Activated naive CD8-positive, alpha-beta T cell (primary cell): Measurements from ENCODE around the gene POLN.
A peak's percentile ranks its signal among the peaks of the same experiment; 100 is the strongest.

Experiments
- H3K27ac Mint-ChIP-seq: one replicate; pipeline ENCODE4 v1.8.0; 2021; ENCODE audit warnings: mixed read lengths
- H3K27me3 Mint-ChIP-seq: one replicate; pipeline ENCODE4 v1.8.0; 2021; ENCODE audit warnings: mixed read lengths
- H3K36me3 Mint-ChIP-seq: one replicate; pipeline ENCODE4 v1.8.0; 2021; ENCODE audit warnings: mixed read lengths
- H3K4me1 Mint-ChIP-seq: one replicate; pipeline ENCODE4 v1.8.0; 2021; ENCODE audit warnings: low read depth, mixed read lengths
- H3K4me3 Mint-ChIP-seq: one replicate; pipeline ENCODE4 v1.8.0; 2021; ENCODE audit warnings: mild to moderate bottlenecking, mixed read lengths
- H3K9me3 Mint-ChIP-seq: one replicate; pipeline ENCODE4 v1.8.0; 2021; ENCODE audit warnings: low read depth, mixed read lengths

The POLN gene

GRCh38 chr4:2241410-2242353 lies at the start of gene POLN, which contains the start of gene HAUS3:
Gene POLN (minus strand): TSS chr4:2242121. CDS start chr4:2229231, 12,890 bp downstream.
Gene HAUS3 (minus strand): TSS chr4:2242121. CDS start chr4:2240946, 1,175 bp downstream.
- Mint-ChIP-seq H3K9me3 (no peaks in the 10 kb centered on the region), H3K27me3 (no peaks in the 10 kb centered on the region), H3K27ac (peak within 1 kb of the TSS; percentile 84), H3K4me1 (peaks cover 54% of the 10 kb centered on the region), H3K36me3 (peaks cover 12% of the 10 kb centered on the region), H3K4me3 (peak within 1 kb of the TSS; percentile 92)

DNA sequence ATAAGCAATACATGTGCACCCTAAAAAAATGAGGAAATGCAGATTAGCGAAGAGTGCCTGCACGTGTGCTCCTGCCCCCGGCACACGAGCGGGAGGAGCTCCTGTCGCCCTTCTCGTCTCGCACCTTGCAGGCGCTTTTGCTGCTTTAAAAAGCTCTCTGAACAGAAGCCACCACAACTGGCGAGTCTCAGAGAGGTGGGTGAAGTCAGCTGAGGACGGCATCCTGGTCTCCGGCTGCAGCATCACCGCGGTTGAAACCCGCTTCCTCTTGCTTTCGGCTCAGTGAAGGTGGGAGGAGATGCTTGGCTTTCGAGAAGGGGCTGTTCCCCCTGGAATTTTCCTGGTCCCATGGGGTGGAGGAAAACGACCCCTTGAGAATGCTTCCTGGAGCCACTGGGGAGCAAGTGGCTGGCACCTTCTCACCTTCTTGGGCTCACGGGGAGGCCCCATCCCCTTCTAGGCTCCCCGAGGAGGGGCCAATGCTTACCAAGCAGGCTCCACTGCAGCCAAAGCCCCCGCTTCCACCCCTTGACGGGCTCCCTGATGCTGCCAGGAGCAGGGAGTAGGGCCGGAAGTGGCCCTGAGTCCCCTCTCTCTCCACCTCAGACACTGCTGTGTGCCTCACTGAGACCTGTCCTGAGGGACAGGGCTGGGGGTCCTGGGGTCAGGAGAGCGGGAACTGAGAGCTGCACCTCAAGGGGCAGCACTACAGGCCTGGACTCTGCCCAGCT lies 49.2 kb upstream of the POLN start:
- peak overlapping the region; percentile 88 for H3K27ac Mint-ChIP-seq
- H3K36me3 Mint-ChIP-seq, result peaks cover 2% of the 10 kb centered on the region
- peaks cover 53% of the 10 kb centered on the region for H3K4me1 Mint-ChIP-seq
- peak overlapping the region; percentile 65 for H3K4me3 Mint-ChIP-seq
- no peaks in the 10 kb centered on the region for H3K27me3 Mint-ChIP-seq
- no peaks in the 10 kb centered on the region for H3K9me3 Mint-ChIP-seq

DNA sequence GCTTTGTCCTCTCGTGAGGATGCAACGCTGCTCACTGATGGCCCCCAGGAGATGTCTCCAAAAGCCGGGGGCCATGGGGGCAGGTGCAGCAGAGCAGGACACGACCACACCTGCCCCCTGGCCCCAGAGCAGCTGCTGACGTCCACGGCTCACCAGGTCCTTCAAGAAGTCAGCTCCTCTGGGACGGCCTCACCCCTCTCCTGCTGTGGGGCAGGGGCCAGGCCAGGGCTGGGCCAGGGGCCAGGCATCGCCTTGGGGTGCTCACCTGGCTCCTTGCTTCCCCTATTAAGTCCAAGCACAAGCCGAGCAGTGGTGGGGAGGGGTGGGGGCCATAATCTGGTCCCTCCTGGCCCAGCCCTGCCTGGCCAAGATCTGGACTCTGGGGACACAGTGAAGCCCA lies 48.6 kb upstream of the POLN start:
- peak overlapping the region; percentile 88 for H3K27ac Mint-ChIP-seq
- no peaks in the 10 kb centered on the region for H3K27me3 Mint-ChIP-seq
- peak overlapping the region; percentile 65 for H3K4me3 Mint-ChIP-seq

DNA sequence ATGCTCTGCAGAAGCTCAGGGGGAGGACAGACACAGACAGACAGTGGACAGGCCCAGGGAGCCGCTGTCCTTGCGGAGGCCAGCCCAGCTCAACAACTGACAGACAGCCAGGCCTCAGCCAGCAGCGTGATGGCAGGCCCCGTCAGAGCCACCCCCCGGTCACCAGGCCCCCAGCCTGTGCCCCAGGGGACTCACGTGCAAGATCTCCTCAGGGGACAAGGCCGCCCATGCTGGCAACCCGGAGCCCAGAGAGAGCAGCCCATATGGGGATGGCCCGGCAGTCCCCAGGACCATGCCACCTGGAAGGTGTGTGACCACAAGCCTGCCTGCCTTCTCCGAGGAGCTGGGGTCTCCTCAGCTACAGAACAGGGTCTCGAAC lies 48.0 kb upstream of the POLN start:
- H3K4me1 Mint-ChIP-seq, result peaks cover 48% of the 10 kb centered on the region
- no peak overlapping the region for H3K4me3 Mint-ChIP-seq
- H3K9me3 Mint-ChIP-seq, result no peaks in the 10 kb centered on the region

More for the DNA sequence above, 48.6 kb upstream of the POLN start:
- H3K36me3 Mint-ChIP-seq, result peaks cover 2% of the 10 kb centered on the region
- peaks cover 48% of the 10 kb centered on the region for H3K4me1 Mint-ChIP-seq
- H3K9me3 Mint-ChIP-seq, result no peaks in the 10 kb centered on the region

GRCh38 chr4:2289311-2289954 lies 47.5 kb upstream of the POLN start:
- H3K4me1 Mint-ChIP-seq, result peaks cover 47% of the 10 kb centered on the region
- no peaks in the 10 kb centered on the region for H3K9me3 Mint-ChIP-seq
- no peak overlapping the region for H3K4me3 Mint-ChIP-seq
- no peaks in the 10 kb centered on the region for H3K27me3 Mint-ChIP-seq
- no peak overlapping the region for H3K27ac Mint-ChIP-seq
- H3K36me3 Mint-ChIP-seq, result peaks cover 2% of the 10 kb centered on the region

More for the DNA sequence above, 48.0 kb upstream of the POLN start:
- peaks cover 2% of the 10 kb centered on the region for H3K36me3 Mint-ChIP-seq
- no peaks in the 10 kb centered on the region for H3K27me3 Mint-ChIP-seq
- no peak overlapping the region for H3K27ac Mint-ChIP-seq

DNA sequence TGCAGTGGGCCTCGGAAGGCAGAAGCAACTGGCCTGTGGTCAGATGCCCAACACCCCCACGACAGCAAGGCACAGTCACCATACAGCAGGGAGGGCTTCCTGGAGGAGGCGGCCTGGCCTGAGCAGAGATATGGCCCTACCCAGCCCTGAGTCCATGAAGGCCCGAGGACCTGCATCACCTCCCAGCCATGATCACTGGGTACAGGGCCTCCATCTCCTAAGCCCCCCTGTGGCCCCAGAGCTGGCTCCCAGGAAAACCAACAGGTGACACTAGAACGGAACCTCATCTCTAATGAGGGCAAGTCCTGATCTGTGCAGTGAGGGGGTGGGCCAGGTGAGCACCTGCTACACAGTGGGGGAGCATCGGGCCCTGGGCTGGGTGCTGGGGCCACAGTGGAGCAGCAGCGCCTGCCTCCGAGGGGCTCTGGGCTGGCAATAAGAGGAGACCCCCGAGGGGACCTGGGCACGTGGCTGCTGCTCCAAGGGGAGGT lies 46.2 kb upstream of the POLN start:
- H3K36me3 Mint-ChIP-seq, result no peaks in the 10 kb centered on the region
- no peaks in the 10 kb centered on the region for H3K27me3 Mint-ChIP-seq
- H3K27ac Mint-ChIP-seq, result no peak overlapping the region
- H3K4me3 Mint-ChIP-seq, result no peak overlapping the region
- H3K9me3 Mint-ChIP-seq, result no peaks in the 10 kb centered on the region
- H3K4me1 Mint-ChIP-seq, result peaks cover 43% of the 10 kb centered on the region

DNA sequence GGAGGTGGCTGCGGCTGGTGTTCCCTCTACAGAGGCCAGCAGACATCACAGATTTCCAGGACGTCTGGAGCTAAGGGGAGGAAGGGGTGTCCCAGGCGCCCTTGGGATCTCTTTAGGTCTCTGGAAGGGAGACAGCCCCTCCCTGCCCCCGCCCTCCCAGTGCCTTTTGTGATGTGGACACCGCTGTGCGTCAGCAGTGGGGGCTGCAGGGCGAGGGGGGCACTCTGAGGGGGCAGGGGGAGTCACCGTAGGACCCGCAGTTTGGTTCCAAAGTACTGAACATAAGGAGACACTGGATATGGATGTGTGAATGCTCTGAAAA lies 45.6 kb upstream of the POLN start:
- H3K27me3 Mint-ChIP-seq, result no peaks in the 10 kb centered on the region
- H3K27ac Mint-ChIP-seq, result no peak overlapping the region
- H3K9me3 Mint-ChIP-seq, result no peaks in the 10 kb centered on the region
- H3K4me3 Mint-ChIP-seq, result no peak overlapping the region
- H3K36me3 Mint-ChIP-seq, result no peaks in the 10 kb centered on the region
- peaks cover 42% of the 10 kb centered on the region for H3K4me1 Mint-ChIP-seq

GRCh38 chr4:2286904-2287593 lies 45.1 kb upstream of the POLN start:
- no peak overlapping the region for H3K27ac Mint-ChIP-seq
- no peak overlapping the region for H3K4me3 Mint-ChIP-seq
- no peaks in the 10 kb centered on the region for H3K36me3 Mint-ChIP-seq
- H3K9me3 Mint-ChIP-seq, result no peaks in the 10 kb centered on the region
- no peaks in the 10 kb centered on the region for H3K27me3 Mint-ChIP-seq
- peaks cover 42% of the 10 kb centered on the region for H3K4me1 Mint-ChIP-seq

GRCh38 chr4:2285613-2286381 lies 43.9 kb upstream of the POLN start:
- no peak overlapping the region for H3K4me3 Mint-ChIP-seq
- no peaks in the 10 kb centered on the region for H3K27me3 Mint-ChIP-seq
- no peaks in the 10 kb centered on the region for H3K36me3 Mint-ChIP-seq
- no peaks in the 10 kb centered on the region for H3K9me3 Mint-ChIP-seq
- no peak overlapping the region for H3K27ac Mint-ChIP-seq
- H3K4me1 Mint-ChIP-seq, result peaks cover 46% of the 10 kb centered on the region

- Mint-ChIP-seq H3K27ac (no peak overlapping the region), H3K36me3 (no peaks in the 10 kb centered on the region)
Observed at GRCh38 chr4:2284934-2285612, 43.2 kb upstream of the POLN start.

GRCh38 chr4:2284161-2284933 lies 42.4 kb upstream of the POLN start:
- no peak overlapping the region for H3K27ac Mint-ChIP-seq
- H3K4me3 Mint-ChIP-seq, result no peak overlapping the region
- H3K9me3 Mint-ChIP-seq, result no peaks in the 10 kb centered on the region
- H3K27me3 Mint-ChIP-seq, result no peaks in the 10 kb centered on the region
- H3K36me3 Mint-ChIP-seq, result no peaks in the 10 kb centered on the region
- H3K4me1 Mint-ChIP-seq, result peaks cover 40% of the 10 kb centered on the region

More at GRCh38 chr4:2284934-2285612, 43.2 kb upstream of the POLN start:
- Mint-ChIP-seq H3K4me3 (no peak overlapping the region), H3K4me1 (peaks cover 41% of the 10 kb centered on the region), H3K9me3 (no peaks in the 10 kb centered on the region), H3K27me3 (no peaks in the 10 kb centered on the region)

GRCh38 chr4:2283199-2283711 lies 41.3 kb upstream of the POLN start:
- Mint-ChIP-seq H3K27ac (no peak overlapping the region), H3K4me3 (no peak overlapping the region), H3K36me3 (no peaks in the 10 kb centered on the region), H3K9me3 (no peaks in the 10 kb centered on the region), H3K27me3 (no peaks in the 10 kb centered on the region), H3K4me1 (peaks cover 38% of the 10 kb centered on the region)
